GM10847 (cell line): Measurements from ENCODE around the gene ITPR2.

Experiments used
- POLR2A ChIP-seq: IDR thresholded peaks from 2 replicates; pipeline ENCODE4 v1.6.1; 2011; ENCODE audit not compliant: insufficient read length; ENCODE audit errors: extremely low read depth

Gene ITPR2

GRCh38 chr12:26403601-26404000, 429.4 kb downstream of the ITPR2 start:
- TF ChIP-seq POLR2A = no peak

GRCh38 chr12:26402648-26403047, 430.3 kb downstream of the ITPR2 start:
- no peak for TF ChIP-seq POLR2A

GRCh38 chr12:26401874-26402273, 431.1 kb downstream of the ITPR2 start:
- no peak for TF ChIP-seq POLR2A

GRCh38 chr12:26400627-26401026, 432.4 kb downstream of the ITPR2 start:
- no peak for TF ChIP-seq POLR2A

- TF ChIP-seq POLR2A = no peak
Measured at GRCh38 chr12:26399381-26399780, 433.6 kb downstream of the ITPR2 start.

- no peak for TF ChIP-seq POLR2A
Measured at GRCh38 chr12:26396402-26396801, 436.6 kb downstream of the ITPR2 start.

GRCh38 chr12:26389343-26389742, 443.7 kb downstream of the ITPR2 start:
- TF ChIP-seq POLR2A = no peak

GRCh38 chr12:26384536-26384935, 448.5 kb downstream of the ITPR2 start:
- TF ChIP-seq POLR2A = no peak

- no peak for TF ChIP-seq POLR2A
Measured at GRCh38 chr12:26383041-26383440, 450.0 kb downstream of the ITPR2 start.

- no peak for TF ChIP-seq POLR2A
Measured at GRCh38 chr12:26380897-26381296, 452.1 kb downstream of the ITPR2 start.

GRCh38 chr12:26379777-26380467, 453.1 kb downstream of the ITPR2 start:
- no peak for TF ChIP-seq POLR2A

- TF ChIP-seq POLR2A = no peak
Measured at GRCh38 chr12:26378711-26379110, 454.3 kb downstream of the ITPR2 start.

GRCh38 chr12:26374934-26375680, 457.9 kb downstream of the ITPR2 start:
- TF ChIP-seq POLR2A = no peak

- TF ChIP-seq POLR2A = no peak
Measured at GRCh38 chr12:26373606-26374495, 459.1 kb downstream of the ITPR2 start.

- no peak for TF ChIP-seq POLR2A
Measured at GRCh38 chr12:26372866-26373265, 460.1 kb downstream of the ITPR2 start.

GRCh38 chr12:26370098-26370497, 462.9 kb downstream of the ITPR2 start:
- no peak for TF ChIP-seq POLR2A
